Measurements from ENCODE around the gene VIPR2.

Gene VIPR2

GRCh38 chr7:159066816-159067575, 77.7 kb downstream of the VIPR2 start:
- no peak for DNase-seq (ENCODE audit: low read depth)

- DNase-seq (ENCODE audit: low read depth), result no peak
Measured at GRCh38 chr7:159065852-159066480, 78.7 kb downstream of the VIPR2 start.

GRCh38 chr7:159064816-159065510, 79.7 kb downstream of the VIPR2 start:
- no peak for DNase-seq (ENCODE audit: low read depth)

GRCh38 chr7:159064121-159064815, 80.4 kb downstream of the VIPR2 start:
- DNase-seq (ENCODE audit: low read depth), result no peak

GRCh38 chr7:159063046-159063840, 81.4 kb downstream of the VIPR2 start:
- no peak for DNase-seq (ENCODE audit: low read depth)

- DNase-seq (ENCODE audit: low read depth), result no peak
Measured at GRCh38 chr7:159062569-159062968, 82.1 kb downstream of the VIPR2 start.

- no peak for DNase-seq (ENCODE audit: low read depth)
Measured at GRCh38 chr7:159061674-159062212, 82.9 kb downstream of the VIPR2 start.

GRCh38 chr7:159061209-159061608, 83.5 kb downstream of the VIPR2 start:
- DNase-seq (ENCODE audit: low read depth), result no peak

- DNase-seq (ENCODE audit: low read depth), result no peak
Measured at GRCh38 chr7:159060440-159060839, 84.2 kb downstream of the VIPR2 start.

- DNase-seq (ENCODE audit: low read depth), result no peak
Measured at GRCh38 chr7:159059629-159060028, 85.0 kb downstream of the VIPR2 start.

- no peak for DNase-seq (ENCODE audit: low read depth)
Measured at GRCh38 chr7:159057647-159058046, 87.0 kb downstream of the VIPR2 start.

GRCh38 chr7:159056737-159057136, 87.9 kb downstream of the VIPR2 start:
- DNase-seq (ENCODE audit: low read depth), result no peak

- DNase-seq (ENCODE audit: low read depth), result no peak
Measured at GRCh38 chr7:159051916-159052315, 92.8 kb downstream of the VIPR2 start.

GRCh38 chr7:159050704-159051103, 94.0 kb downstream of the VIPR2 start:
- DNase-seq (ENCODE audit: low read depth), result no peak

GRCh38 chr7:159049266-159050025, 95.2 kb downstream of the VIPR2 start:
- DNase-seq (ENCODE audit: low read depth), result no peak

- DNase-seq (ENCODE audit: low read depth), result no peak
Measured at GRCh38 chr7:159048656-159049055, 96.0 kb downstream of the VIPR2 start.

- DNase-seq (ENCODE audit: low read depth), result no peak
Measured at GRCh38 chr7:159047536-159047935, 97.1 kb downstream of the VIPR2 start.

GRCh38 chr7:159046300-159046699, 98.4 kb downstream of the VIPR2 start:
- DNase-seq (ENCODE audit: low read depth), result no peak

GRCh38 chr7:159045839-159046238, 98.8 kb downstream of the VIPR2 start:
- no peak for DNase-seq (ENCODE audit: low read depth)

- no peak for DNase-seq (ENCODE audit: low read depth)
Measured at GRCh38 chr7:159042581-159043101, 102.0 kb downstream of the VIPR2 start.

Measured in ELR (cell line).